Melanocyte of skin (primary cell): ENCODE measurements around the gene ASPG. TPM values are rescaled to one million over a fixed set of nuclear protein-coding genes. Genes with fewer than 3 reads are reported as not detected.

Source experiments
- small RNA-seq, 2 donors: library from RNA; depleted of rRNA; stranded (forward); fragments of <200 nt; gene quantifications; one replicate each; pipeline ENCODE3, GENCODE V24; 2012
- total RNA-seq, 2 donors: library from RNA; depleted of rRNA; stranded (reverse); fragments of >200 nt; gene quantifications; 2 replicates each; pipeline ENCODE4 v1.2.3, GENCODE V29; 2012

ASPG gene
- not detected for total RNA-seq

DNA sequence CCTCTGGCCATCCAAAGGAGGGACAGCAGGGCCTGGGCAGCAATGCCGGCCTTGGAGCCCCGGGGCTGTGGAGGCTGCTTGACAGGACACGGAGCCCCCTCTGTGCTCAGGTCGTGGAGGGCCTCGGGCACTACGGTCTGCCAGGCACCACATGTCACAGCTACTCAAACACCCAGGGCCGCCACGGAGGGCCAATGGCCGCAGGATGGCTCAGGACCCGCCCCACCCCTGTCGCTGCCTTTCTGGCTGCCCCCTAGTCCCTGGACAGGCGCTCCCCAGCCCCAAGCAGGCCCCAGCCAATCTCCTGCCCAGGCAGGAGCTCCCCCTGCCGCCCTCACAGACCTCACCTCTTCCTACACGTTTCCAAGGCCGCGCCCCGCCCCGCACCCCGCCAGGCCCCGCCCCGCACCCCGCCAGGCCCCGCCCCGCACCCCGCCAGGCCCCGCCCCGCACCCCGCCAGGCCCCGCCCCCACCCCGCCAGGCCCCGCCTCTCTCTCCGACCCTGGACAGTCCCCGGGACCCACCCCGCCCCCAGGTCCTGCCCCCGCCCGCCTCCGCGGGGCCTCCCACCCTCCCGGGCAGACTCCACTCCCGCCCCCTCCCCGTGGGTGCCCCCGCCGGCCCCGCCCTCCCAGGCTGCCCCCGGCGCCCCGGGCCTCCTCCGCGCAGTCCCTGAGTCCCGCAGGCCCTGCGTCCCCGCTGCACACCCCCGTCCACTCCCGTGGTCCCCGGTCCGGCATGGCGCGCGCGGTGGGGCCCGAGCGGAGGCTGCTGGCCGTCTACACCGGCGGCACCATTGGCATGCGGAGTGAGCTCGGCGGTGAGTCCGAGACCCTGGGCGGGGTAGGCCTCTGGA, at the start of gene ASPG:
Gene ASPG, plus strand, starts transcription at position 669 of the 857 bp plus-strand sequence. Its CDS starts 71 bp downstream, at position 740.

DNA sequence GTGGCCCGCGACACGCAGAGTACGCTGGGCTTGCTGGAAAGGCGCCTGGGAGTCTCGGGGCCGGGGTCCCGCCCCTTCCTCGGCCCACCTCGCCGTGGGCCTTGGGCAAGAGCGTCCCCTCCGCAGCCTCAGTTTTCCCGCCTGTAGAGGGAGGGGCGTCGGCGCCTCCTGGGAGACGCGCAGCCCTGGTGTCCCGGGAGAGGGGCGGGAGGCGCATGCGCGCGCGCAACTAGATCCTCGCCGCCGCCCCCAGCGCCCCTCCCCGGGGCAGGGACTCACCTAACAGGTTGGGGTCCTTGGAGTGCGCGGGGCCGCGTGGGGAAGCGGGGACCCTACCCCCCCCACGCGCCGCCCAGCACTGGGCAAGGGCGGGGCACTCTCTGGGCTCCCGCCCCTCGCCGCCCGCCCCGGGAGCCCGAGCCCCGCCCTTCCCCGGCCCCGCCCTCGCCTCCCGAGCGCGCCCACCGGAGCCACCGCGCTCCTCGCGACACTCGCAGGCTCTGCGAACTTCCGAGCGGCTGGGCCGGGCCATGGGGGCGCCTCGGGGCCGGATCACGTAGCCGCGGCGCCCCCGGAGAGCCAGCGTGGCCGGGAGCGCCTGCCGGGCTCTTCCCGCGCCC, 52.7 kb downstream of the ASPG start, which contains the start of gene KIF26A:
Gene KIF26A, plus strand, starts transcription at position 490 of the 620 bp plus-strand sequence. CDS start 136 bp downstream, outside the sequence.

Small RNAs within 50 kb of the gene (small RNA-seq; reads per million reads assigned to genes)
- 57.3 to 82.8 reads per million in 2 donors for gene MIR203A

Other genes starting within 250 kb of the ASPG start
- 1 to 10 TPM; 2.0 to 3.1 TPM for gene PPP1R13B, start 238.1 kb upstream of the ASPG start, total RNA-seq
- gene TDRD9, start 157.2 kb upstream of the ASPG start, total RNA-seq = 1 to 10 TPM in 1 of 2 donors, under 1 TPM in 1; 0.33 to 1.0 TPM
- not detected for gene RD3L, start 143.2 kb upstream of the ASPG start, total RNA-seq
- gene KIF26A, start 52.9 kb downstream of the ASPG start, total RNA-seq = under 1 TPM; under 0.01 to 0.33 TPM